Measurements from ENCODE around the gene ABO.
"Not testable (repeated sequence)": the region's sequence is repeated elsewhere in the genome, so short reads cannot be mapped to it uniquely, and the experiment has no call there.

The ABO gene

DNA sequence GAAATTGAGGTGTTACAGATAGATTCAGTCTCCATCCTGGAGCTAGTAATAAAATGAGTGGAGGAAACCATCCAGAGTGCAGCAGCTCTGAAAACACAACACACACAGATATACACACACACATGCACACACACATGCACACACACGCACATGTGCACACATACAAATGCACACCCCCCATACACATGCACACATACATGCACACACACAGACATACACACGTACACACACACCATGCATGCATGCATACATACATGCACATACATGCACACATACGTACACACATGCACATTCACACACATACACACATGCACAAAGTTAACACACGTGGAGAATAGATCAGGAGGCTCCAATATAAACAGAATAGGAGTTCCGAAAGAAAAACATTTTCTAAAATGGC lies 44.9 kb downstream of the ABO start:
- Histone ChIP-seq H3K27me3 (ENCODE audit: low read length) (no peaks in the 10 kb centered on the region), H4K20me1 (ENCODE audit: low read depth, low read length) (no peaks in the 10 kb centered on the region), H3K9me3 (ENCODE audit: insufficient read depth, low read length) (no peaks in the 10 kb centered on the region), H3K4me3 (ENCODE audit: insufficient read depth, low read length, poor library complexity, severe bottlenecking) (no peak overlapping the region), H3K79me2 (ENCODE audit: insufficient read depth, low read length) (no peaks in the 10 kb centered on the region), H3K36me3 (ENCODE audit: low read length) (no peaks in the 10 kb centered on the region), H3K9ac (ENCODE audit: low read length) (no peak overlapping the region), H3F3A (ENCODE audit: insufficient read depth) (no peaks in the 10 kb centered on the region), H3K4me2 (ENCODE audit: low read depth, low read length, poor library complexity, severe bottlenecking) (no peak overlapping the region), H2AFZ (ENCODE audit: low read depth, low read length, severe bottlenecking) (no peak overlapping the region), H3K9me2 (replicated peaks; ENCODE audit: insufficient read depth, low read length) (no peaks in the 10 kb centered on the region), H3K27ac (ENCODE audit: low read depth, low read length) (no peak overlapping the region)
- TF ChIP-seq EZH2phosphoT487 (conservative IDR thresholded peaks at IDR 0.05; ENCODE audit: low read length) = no peak

DNA sequence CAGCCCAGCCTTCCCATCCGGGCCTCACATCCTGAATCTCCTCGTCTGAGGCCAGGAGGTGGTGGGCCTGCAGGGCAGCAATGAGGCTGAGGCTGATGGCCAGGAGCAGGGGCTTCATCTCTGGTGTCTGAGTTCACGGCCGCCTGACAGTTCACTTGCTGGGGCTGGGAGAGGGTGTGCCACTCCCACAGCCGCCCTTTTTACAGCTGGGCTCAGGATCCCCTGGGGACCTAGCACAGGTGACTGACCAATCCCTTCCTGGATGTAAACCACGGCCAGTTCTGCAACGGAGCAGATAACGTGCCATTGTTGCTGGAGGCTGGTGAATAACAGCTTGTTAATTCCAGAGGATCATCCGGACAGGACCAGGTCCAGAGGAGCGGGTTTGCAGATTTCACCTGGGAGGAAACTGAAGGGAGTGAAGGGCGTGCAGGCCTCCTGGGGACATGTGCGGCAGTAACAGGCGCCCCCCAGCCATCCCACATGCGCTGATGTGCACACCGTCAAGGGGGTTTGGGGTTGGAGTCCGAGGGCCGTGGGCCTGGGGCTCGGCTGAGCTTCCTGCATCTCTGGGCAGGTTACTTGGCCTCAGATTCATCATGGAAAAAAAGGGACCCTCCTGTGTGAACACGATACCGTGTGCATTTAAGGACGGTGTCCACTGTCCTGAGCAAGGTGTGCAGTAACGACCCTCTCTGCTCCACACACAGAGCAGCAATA lies 46.4 kb downstream of the ABO start:
- not testable (repeated sequence) for H3K36me3 ChIP-seq (ENCODE audit: low read length); H3K9ac ChIP-seq (ENCODE audit: low read length); H3K27ac ChIP-seq (ENCODE audit: low read depth, low read length); H3K4me2 ChIP-seq (ENCODE audit: low read depth, low read length, poor library complexity, severe bottlenecking); H3F3A ChIP-seq (ENCODE audit: insufficient read depth); H3K27me3 ChIP-seq (ENCODE audit: low read length); H3K79me2 ChIP-seq (ENCODE audit: insufficient read depth, low read length); H4K20me1 ChIP-seq (ENCODE audit: low read depth, low read length); H2AFZ ChIP-seq (ENCODE audit: low read depth, low read length, severe bottlenecking); H3K4me3 ChIP-seq (ENCODE audit: insufficient read depth, low read length, poor library complexity, severe bottlenecking); H3K9me3 ChIP-seq (ENCODE audit: insufficient read depth, low read length); H3K9me2 ChIP-seq (replicated peaks; ENCODE audit: insufficient read depth, low read length)

DNA sequence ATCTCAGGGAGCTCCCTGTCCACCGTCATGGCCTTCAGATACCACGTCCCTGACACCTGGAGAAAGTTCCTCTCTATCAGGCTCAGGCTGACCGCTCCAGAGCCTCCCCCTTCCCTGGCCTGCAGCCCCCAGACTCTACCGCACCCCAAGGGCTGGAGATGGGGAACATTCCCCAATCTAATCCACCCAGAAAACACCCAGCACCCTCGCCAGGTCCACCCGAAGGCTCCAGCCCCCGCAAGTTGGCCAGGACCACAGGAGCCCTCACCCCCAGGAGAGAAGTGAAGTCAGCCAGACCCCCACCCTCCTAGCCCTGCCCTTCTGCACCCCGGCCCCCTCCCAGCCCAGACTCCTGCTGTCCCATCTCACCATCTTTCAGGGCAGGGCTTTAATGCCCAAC lies 47.0 kb downstream of the ABO start:
- not testable (repeated sequence) for H3K27ac ChIP-seq (ENCODE audit: low read depth, low read length); H4K20me1 ChIP-seq (ENCODE audit: low read depth, low read length); H3K9me2 ChIP-seq (replicated peaks; ENCODE audit: insufficient read depth, low read length); H3K27me3 ChIP-seq (ENCODE audit: low read length); H3K79me2 ChIP-seq (ENCODE audit: insufficient read depth, low read length); H3K36me3 ChIP-seq (ENCODE audit: low read length); H3K9ac ChIP-seq (ENCODE audit: low read length); H2AFZ ChIP-seq (ENCODE audit: low read depth, low read length, severe bottlenecking); H3K9me3 ChIP-seq (ENCODE audit: insufficient read depth, low read length); H3F3A ChIP-seq (ENCODE audit: insufficient read depth); H3K4me3 ChIP-seq (ENCODE audit: insufficient read depth, low read length, poor library complexity, severe bottlenecking); H3K4me2 ChIP-seq (ENCODE audit: low read depth, low read length, poor library complexity, severe bottlenecking)

DNA sequence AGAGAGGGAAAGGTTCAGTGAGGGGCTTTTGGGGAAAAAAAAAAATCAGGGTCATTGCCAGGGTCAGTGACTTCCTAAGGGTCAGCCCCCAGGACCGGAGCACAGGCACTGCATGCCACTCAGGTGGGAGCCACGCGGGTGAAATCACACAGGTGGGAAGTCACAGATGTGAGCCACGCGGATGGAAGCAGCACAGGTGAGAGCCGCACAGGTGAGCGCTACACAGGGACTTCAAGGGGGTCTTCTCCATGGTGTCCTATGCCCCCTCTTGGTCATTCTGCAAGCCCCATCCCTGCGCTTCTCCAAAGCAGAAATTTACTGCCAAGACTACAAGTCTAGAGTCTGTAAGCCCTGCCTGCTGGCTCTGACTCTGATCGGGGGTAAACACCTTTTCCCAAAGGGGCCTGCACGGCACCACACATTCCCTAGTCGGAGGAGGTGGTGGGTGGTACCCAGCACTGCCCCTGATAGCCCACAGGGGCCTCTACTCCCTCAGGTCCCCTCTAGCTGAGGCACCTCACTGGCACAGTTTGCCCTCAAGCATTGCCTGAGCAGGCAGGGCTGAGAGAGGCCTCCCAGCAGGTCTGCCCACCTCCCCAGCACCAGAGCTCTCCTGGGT lies 47.6 kb downstream of the ABO start:
- TF ChIP-seq, protein P1, sequence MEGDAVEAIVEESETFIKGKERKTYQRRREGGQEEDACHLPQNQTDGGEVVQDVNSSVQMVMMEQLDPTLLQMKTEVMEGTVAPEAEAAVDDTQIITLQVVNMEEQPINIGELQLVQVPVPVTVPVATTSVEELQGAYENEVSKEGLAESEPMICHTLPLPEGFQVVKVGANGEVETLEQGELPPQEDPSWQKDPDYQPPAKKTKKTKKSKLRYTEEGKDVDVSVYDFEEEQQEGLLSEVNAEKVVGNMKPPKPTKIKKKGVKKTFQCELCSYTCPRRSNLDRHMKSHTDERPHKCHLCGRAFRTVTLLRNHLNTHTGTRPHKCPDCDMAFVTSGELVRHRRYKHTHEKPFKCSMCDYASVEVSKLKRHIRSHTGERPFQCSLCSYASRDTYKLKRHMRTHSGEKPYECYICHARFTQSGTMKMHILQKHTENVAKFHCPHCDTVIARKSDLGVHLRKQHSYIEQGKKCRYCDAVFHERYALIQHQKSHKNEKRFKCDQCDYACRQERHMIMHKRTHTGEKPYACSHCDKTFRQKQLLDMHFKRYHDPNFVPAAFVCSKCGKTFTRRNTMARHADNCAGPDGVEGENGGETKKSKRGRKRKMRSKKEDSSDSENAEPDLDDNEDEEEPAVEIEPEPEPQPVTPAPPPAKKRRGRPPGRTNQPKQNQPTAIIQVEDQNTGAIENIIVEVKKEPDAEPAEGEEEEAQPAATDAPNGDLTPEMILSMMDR (IDR thresholded peaks at IDR 0.05; ENCODE audit: insufficient read depth, low read length, poor library complexity, severe bottlenecking) = no peak
- Histone ChIP-seq H3K4me2 (ENCODE audit: low read depth, low read length, poor library complexity, severe bottlenecking) (no peak overlapping the region), H3K27me3 (ENCODE audit: low read length) (no peaks in the 10 kb centered on the region), H3K36me3 (ENCODE audit: low read length) (no peaks in the 10 kb centered on the region), H3K9me2 (replicated peaks; ENCODE audit: insufficient read depth, low read length) (no peaks in the 10 kb centered on the region), H4K20me1 (ENCODE audit: low read depth, low read length) (no peaks in the 10 kb centered on the region), H3K79me2 (ENCODE audit: insufficient read depth, low read length) (no peaks in the 10 kb centered on the region), H3K9ac (ENCODE audit: low read length) (no peak overlapping the region), H3K9me3 (ENCODE audit: insufficient read depth, low read length) (no peaks in the 10 kb centered on the region), H2AFZ (ENCODE audit: low read depth, low read length, severe bottlenecking) (no peak overlapping the region), H3K27ac (ENCODE audit: low read depth, low read length) (no peak overlapping the region), H3F3A (ENCODE audit: insufficient read depth) (no peaks in the 10 kb centered on the region), H3K4me3 (ENCODE audit: insufficient read depth, low read length, poor library complexity, severe bottlenecking) (no peak overlapping the region)
